Hippocampal formation (tissue), 2 donors: ENCODE results near the gene PTPN14.
"Not testable (repeated sequence)": the region's sequence is repeated elsewhere in the genome, so short reads cannot be mapped to it uniquely, and the experiment has no call there.

Source experiments
- DNase-seq, 2 donors: peaks; one replicate each; lab custom pipeline; 2025; lab: John Stamatoyannopoulos, UW

Gene PTPN14

GRCh38 chr1:214400131-214400530 is 151.3 kb downstream of the PTPN14 start:
- DNase-seq: no peak

- DNase-seq: no peak
Measured at GRCh38 chr1:214398490-214398889, 152.9 kb downstream of the PTPN14 start.

GRCh38 chr1:214397497-214397896 is 153.9 kb downstream of the PTPN14 start:
- no peak for DNase-seq

DNA sequence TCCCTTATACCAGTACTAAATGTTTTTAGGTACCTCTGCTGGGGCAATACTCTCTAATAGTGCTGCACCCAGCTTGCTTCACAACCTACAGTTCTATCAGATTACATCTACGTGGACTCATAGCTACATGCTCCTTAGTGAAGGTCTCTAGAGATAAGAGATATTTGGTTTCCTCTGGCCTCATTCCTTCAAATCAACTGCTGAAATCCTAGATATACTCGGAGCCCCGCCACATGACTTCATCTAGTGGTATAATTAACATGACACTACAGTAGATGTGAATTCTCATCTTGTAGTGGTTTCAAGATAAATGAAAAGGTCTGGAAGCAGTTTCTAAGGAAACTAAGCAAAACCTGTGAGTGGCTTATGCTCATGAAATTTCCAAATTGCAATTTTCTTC is 155.1 kb downstream of the PTPN14 start:
- DNase-seq: no peak

- not testable (repeated sequence) for DNase-seq
Measured at GRCh38 chr1:214394569-214394968, 156.8 kb downstream of the PTPN14 start.

- no peak for DNase-seq
Measured at GRCh38 chr1:214393086-214393485, 158.3 kb downstream of the PTPN14 start.

GRCh38 chr1:214391873-214392645 is 159.3 kb downstream of the PTPN14 start:
- no peak for DNase-seq

- DNase-seq: no peak
Measured at GRCh38 chr1:214389734-214390133, 161.7 kb downstream of the PTPN14 start.

DNA sequence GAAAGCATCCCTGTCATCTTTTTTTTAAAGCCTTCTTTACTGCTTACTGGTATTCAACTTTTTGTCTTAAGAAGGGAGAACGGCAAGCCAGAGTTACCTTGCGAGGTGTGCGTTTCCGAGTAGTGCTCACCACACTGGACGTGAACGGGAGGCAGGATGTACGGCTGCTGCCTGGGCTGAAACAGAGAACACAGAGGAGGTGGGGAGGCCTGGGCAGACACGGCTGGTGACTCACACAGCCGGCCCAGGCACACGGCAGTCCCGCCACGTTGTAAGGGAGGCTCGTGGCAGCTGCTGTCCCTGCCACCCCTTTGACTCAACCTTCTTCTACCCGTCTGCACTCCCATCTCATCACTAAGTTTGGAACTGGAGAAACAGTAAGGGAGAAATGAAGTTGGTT is 164.7 kb downstream of the PTPN14 start:
- DNase-seq: no peak

DNA sequence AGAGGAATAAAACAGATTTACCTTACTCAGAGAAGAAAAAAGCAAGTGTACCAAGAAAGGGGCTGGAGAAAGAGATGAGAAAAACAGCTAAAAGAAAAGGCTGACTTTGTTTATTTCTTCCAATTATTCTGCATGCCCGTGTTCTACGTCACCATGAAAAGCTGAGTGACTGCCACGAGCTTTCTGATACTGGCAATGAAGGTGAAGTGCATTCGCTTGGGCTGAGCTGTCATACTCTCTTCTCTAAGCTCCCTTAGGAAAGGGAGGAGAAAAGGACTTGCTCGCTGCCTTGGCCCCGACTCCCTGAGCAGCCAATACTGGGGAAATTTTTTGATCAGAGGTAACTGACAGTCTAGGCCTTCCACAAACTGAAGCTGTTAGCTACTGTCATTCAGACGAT is 165.1 kb downstream of the PTPN14 start:
- DNase-seq: no peak

GRCh38 chr1:214385428-214385827 is 166.0 kb downstream of the PTPN14 start:
- no peak for DNase-seq

- DNase-seq: no peak
Measured at GRCh38 chr1:214384373-214385079, 166.9 kb downstream of the PTPN14 start.

DNA sequence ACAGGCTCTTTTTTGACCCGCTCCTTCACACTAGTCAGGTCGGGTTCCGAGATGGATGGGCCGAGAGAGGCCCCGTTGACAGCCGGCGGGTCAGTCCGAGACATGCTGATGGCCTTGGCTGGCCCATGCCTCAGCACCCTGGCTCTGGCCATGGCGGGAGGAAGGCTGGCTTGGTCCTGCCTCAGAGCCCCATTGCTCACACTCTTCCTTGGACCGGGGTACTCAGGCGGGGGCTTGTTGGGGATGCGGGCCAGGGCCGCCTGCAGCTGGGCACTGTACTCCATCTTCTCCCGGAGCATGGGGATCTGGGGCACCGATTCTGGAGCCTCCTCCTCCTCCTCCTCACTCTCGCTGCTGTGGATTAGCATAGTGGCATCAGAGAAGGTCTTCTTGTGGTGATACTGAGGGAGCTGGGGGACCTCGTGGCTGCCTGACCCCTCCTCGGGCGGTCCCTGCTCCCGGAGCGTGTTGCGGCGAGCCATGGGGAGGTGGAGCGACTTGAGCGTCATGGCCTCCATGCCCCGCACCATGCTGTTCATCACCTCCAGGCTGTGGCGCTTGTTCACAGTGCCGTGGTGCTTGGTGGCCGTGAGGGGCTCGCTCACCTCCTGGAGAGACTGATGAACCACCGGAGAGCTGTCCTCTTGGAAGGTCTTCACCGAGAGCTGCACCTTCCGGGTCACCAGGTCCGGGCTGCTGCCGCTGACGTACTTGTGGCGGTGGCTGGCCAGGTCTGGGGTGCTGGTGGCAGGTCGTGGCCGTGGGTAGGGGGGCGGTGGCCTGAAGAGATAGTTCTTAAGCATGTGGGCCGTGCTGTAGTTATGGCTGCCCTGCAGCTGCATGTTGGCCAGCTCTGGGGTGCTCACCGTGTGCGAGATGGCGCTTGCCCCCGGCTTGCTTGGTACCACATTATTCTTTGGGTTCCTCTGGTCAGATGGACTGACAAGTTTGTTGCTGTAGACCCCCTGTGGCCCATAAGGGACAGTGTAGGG is 167.7 kb downstream of the PTPN14 start:
- no peak for DNase-seq

- no peak for DNase-seq
Measured at GRCh38 chr1:214380986-214381695, 170.3 kb downstream of the PTPN14 start.

- DNase-seq: no peak
Measured at GRCh38 chr1:214380396-214380795, 171.0 kb downstream of the PTPN14 start.

- DNase-seq: no peak
Measured at GRCh38 chr1:214379236-214379970, 172.0 kb downstream of the PTPN14 start.

GRCh38 chr1:214378492-214378891 is 172.9 kb downstream of the PTPN14 start:
- no peak for DNase-seq

- DNase-seq: no peak
Measured at GRCh38 chr1:214377886-214378285, 173.5 kb downstream of the PTPN14 start.

DNA sequence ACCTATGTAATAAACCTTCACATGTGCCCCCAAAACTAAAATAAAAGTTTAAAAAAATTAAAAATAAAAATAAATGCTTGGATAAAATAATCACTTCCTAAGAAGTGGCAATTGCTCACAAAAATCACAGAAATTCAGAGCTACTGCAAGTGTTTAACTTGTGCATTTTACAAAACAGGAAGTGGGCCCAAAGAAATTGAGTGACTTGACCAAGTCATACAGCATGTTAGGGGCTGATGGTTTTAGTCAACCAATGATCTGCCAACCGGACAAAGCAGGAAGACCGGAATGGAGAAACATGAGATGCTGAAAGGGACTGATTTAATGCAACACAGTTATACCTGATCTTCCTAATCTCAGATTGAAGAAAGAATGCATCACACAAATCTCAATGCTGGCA is 173.9 kb downstream of the PTPN14 start:
- DNase-seq: no peak

DNA sequence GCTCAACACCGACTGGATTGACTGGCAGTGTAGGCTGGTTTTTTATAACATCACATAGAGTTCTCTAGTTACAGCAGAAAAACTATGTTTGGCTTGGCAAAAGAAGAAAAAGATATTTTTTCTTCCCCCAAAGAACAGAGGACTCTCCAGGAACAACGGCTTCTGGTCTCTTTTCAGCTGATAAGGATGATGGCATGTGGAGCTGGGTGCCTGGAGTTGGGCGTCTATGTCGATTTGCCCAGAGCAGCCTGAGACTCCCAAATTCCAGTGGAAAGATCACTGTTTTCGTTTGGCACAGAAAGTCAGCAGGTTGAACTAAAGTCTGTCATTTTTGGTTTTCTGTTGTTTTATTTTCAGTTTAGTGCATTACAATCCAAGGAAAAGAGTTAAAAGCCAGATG is 179.3 kb downstream of the PTPN14 start:
- DNase-seq: peak in 1 of 2 donors; percentile 42

DNA sequence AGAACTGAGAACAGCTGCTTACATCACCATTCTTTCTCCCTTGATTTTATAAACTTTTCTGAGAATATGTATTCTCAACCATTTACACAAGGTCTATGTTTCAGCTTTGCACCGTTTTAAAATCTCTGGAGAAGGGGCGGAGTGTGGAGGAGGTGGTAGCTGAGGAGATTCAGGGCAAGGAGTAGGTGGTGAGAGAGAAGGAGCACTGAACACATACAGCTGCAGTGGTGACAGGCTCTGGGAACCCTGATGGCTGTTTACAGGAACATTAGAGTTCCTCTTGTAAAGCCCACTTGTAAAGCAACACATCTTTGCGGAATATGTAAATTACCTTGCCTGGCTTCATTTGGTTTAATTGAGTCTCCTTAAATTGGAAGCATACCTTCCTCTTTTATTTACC is 180.8 kb downstream of the PTPN14 start:
- no peak for DNase-seq
